Measurements from ENCODE around the gene CDK2AP2.
A peak's percentile ranks its signal among the peaks of the same experiment; 100 is the strongest.

The CDK2AP2 gene

GRCh38 chr11:67507864-67508485 lies at the start of gene CDK2AP2:
Gene CDK2AP2 (minus strand): TSS chr11:67508162. CDS start chr11:67508082, 80 bp downstream.
- peak; percentile 21; the same call in 1 of the 2 replicates for TF ChIP-seq TCF12 (IDR thresholded peaks at IDR 0.05; ENCODE audit: low read depth)
- TF ChIP-seq TAF1 (IDR thresholded peaks at IDR 0.05; ENCODE audit: low read depth), result 0 out of 2 replicates have a peak, but pooled peaks have one; percentile 30
- peak; percentile 78 for TF ChIP-seq FOXM1 (IDR thresholded peaks at IDR 0.05; ENCODE audit: borderline replicate concordance, low read depth)
- TF ChIP-seq RAD21 (IDR thresholded peaks at IDR 0.05; ENCODE audit: low read depth), result no peak
- TF ChIP-seq MAX (IDR thresholded peaks at IDR 0.05), result peak; percentile 73
- no peak for TF ChIP-seq EP300 (IDR thresholded peaks at IDR 0.05; ENCODE audit: borderline replicate concordance)
- TF ChIP-seq, protein P1, sequence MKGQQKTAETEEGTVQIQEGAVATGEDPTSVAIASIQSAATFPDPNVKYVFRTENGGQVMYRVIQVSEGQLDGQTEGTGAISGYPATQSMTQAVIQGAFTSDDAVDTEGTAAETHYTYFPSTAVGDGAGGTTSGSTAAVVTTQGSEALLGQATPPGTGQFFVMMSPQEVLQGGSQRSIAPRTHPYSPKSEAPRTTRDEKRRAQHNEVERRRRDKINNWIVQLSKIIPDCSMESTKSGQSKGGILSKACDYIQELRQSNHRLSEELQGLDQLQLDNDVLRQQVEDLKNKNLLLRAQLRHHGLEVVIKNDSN (IDR thresholded peaks at IDR 0.05), result 0 out of 2 replicates have a peak, but pooled peaks have one; percentile 0
- TF ChIP-seq TEAD4 (IDR thresholded peaks at IDR 0.05), result 0 out of 2 replicates have a peak, but pooled peaks have one; percentile 6

GRCh38 chr11:67556244-67556643 lies 48.3 kb upstream of the CDK2AP2 start:
- no peak for TF ChIP-seq TEAD4 (IDR thresholded peaks at IDR 0.05)
- TF ChIP-seq YY1 (IDR thresholded peaks at IDR 0.05; ENCODE audit: low read depth), result no peak
- no peak for TF ChIP-seq CEBPB (IDR thresholded peaks at IDR 0.05)
- no peak for TF ChIP-seq ZBTB7A (IDR thresholded peaks at IDR 0.05; ENCODE audit: low read depth)
- no peak for TF ChIP-seq NFIC (IDR thresholded peaks at IDR 0.05)
- no peak for TF ChIP-seq RAD21 (IDR thresholded peaks at IDR 0.05; ENCODE audit: low read depth)
- no peak for TF ChIP-seq CREB1 (IDR thresholded peaks at IDR 0.05; ENCODE audit: low read depth)
- TF ChIP-seq MAX (IDR thresholded peaks at IDR 0.05), result no peak
- TF ChIP-seq, protein P2, sequence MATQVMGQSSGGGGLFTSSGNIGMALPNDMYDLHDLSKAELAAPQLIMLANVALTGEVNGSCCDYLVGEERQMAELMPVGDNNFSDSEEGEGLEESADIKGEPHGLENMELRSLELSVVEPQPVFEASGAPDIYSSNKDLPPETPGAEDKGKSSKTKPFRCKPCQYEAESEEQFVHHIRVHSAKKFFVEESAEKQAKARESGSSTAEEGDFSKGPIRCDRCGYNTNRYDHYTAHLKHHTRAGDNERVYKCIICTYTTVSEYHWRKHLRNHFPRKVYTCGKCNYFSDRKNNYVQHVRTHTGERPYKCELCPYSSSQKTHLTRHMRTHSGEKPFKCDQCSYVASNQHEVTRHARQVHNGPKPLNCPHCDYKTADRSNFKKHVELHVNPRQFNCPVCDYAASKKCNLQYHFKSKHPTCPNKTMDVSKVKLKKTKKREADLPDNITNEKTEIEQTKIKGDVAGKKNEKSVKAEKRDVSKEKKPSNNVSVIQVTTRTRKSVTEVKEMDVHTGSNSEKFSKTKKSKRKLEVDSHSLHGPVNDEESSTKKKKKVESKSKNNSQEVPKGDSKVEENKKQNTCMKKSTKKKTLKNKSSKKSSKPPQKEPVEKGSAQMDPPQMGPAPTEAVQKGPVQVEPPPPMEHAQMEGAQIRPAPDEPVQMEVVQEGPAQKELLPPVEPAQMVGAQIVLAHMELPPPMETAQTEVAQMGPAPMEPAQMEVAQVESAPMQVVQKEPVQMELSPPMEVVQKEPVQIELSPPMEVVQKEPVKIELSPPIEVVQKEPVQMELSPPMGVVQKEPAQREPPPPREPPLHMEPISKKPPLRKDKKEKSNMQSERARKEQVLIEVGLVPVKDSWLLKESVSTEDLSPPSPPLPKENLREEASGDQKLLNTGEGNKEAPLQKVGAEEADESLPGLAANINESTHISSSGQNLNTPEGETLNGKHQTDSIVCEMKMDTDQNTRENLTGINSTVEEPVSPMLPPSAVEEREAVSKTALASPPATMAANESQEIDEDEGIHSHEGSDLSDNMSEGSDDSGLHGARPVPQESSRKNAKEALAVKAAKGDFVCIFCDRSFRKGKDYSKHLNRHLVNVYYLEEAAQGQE (IDR thresholded peaks at IDR 0.05; ENCODE audit: low read depth), result no peak
- no peak for TF ChIP-seq EGR1 (IDR thresholded peaks at IDR 0.05)

- TF ChIP-seq ZBTB7A (IDR thresholded peaks at IDR 0.05; ENCODE audit: low read depth) (no peak), EP300 (IDR thresholded peaks at IDR 0.05; ENCODE audit: borderline replicate concordance) (no peak), MAX (IDR thresholded peaks at IDR 0.05) (no peak), NFIC (IDR thresholded peaks at IDR 0.05) (no peak), RAD21 (IDR thresholded peaks at IDR 0.05; ENCODE audit: low read depth) (no peak), YY1 (IDR thresholded peaks at IDR 0.05; ENCODE audit: low read depth) (no peak), FOXM1 (IDR thresholded peaks at IDR 0.05; ENCODE audit: borderline replicate concordance, low read depth) (no peak), TAF1 (IDR thresholded peaks at IDR 0.05; ENCODE audit: low read depth) (no peak), TCF12 (IDR thresholded peaks at IDR 0.05; ENCODE audit: low read depth) (no peak), TEAD4 (IDR thresholded peaks at IDR 0.05) (no peak), CREB1 (IDR thresholded peaks at IDR 0.05; ENCODE audit: low read depth) (no peak), EGR1 (IDR thresholded peaks at IDR 0.05) (no peak), CEBPB (IDR thresholded peaks at IDR 0.05) (no peak)
- TF ChIP-seq, protein P1 (IDR thresholded peaks at IDR 0.05), result no peak
- TF ChIP-seq, protein P2 (IDR thresholded peaks at IDR 0.05; ENCODE audit: low read depth), result no peak
Measured at GRCh38 chr11:67551127-67551526, 43.2 kb upstream of the CDK2AP2 start.

DNA sequence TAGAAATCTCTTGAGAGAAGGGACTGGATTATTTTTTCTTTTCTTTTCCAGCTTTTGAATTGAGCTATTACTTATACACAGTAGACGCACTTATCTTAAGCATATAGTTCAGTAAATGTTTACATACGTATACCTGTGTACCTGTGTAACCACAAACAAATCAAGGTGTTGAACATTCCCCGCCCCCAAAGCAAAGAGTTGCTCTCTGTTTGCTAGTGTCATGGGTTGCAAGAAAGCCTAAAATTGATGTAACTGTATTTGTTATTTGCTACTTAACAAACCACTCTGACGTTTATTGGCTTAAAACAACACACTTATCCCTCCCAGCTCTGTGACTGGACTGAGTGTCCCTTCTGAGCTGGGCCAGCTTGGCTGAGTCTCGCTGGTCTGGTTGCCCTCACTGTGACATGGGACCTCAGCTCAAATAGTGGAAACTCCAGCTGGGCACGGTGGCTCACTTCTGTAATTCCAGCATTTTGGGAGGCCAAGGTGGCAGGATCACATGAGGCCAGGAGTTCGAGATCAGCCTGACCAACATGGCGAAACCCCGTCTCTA lies 40.7 kb upstream of the CDK2AP2 start:
- TF ChIP-seq, protein P2 (IDR thresholded peaks at IDR 0.05; ENCODE audit: low read depth), result no peak
- no peak for TF ChIP-seq ZBTB7A (IDR thresholded peaks at IDR 0.05; ENCODE audit: low read depth)
- no peak for TF ChIP-seq EP300 (IDR thresholded peaks at IDR 0.05; ENCODE audit: borderline replicate concordance)
- TF ChIP-seq MAX (IDR thresholded peaks at IDR 0.05), result no peak
- TF ChIP-seq YY1 (IDR thresholded peaks at IDR 0.05; ENCODE audit: low read depth), result no peak
- TF ChIP-seq, protein P1 (IDR thresholded peaks at IDR 0.05), result no peak
- no peak for TF ChIP-seq EGR1 (IDR thresholded peaks at IDR 0.05)
- TF ChIP-seq TAF1 (IDR thresholded peaks at IDR 0.05; ENCODE audit: low read depth), result no peak
- no peak for TF ChIP-seq NFIC (IDR thresholded peaks at IDR 0.05)
- TF ChIP-seq CEBPB (IDR thresholded peaks at IDR 0.05), result no peak
- TF ChIP-seq RAD21 (IDR thresholded peaks at IDR 0.05; ENCODE audit: low read depth), result no peak
- TF ChIP-seq TCF12 (IDR thresholded peaks at IDR 0.05; ENCODE audit: low read depth), result no peak
- TF ChIP-seq FOXM1 (IDR thresholded peaks at IDR 0.05; ENCODE audit: borderline replicate concordance, low read depth), result no peak
- no peak for TF ChIP-seq CREB1 (IDR thresholded peaks at IDR 0.05; ENCODE audit: low read depth)
- no peak for TF ChIP-seq TEAD4 (IDR thresholded peaks at IDR 0.05)
